SK-N-MC (cell line): Measurements from ENCODE around the gene GNGT2.

Experiments used
- EZH2 ChIP-seq: fragments of 200-600 bp; sonication (generic); IDR thresholded peaks from one replicate; pipeline ENCODE4 v1.6.1; 2017; ENCODE audit warnings: antibody characterized with exemption
- POLR2AphosphoS5 ChIP-seq: IDR thresholded peaks from 2 replicates; pipeline ENCODE4 v1.6.1; 2012; ENCODE audit warnings: mild to moderate bottlenecking, low read depth, low read length, borderline replicate concordance

DNA sequence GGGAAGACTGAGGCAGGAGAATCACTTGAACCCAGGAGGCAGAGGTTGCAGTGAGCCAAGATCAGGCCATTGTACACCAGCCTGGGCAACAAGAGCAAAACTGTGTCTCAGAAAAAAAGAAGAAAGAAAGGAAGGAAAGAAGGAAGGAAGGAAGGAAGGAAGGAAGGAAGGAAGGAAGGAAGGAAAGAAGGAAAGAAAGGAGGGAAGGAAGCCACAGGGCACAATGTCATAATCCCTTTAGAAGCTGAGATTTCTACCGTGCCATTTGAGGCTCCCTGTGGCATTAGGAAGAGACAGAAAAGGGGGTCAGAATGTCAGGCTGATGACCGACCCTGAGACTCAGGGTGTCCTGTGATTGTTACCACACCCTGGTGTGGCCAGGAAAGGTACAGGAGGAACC, 6.6 kb downstream of the GNGT2 start:
- TF ChIP-seq POLR2AphosphoS5 (no peak), EZH2 (no peak)
